ENCODE results near the gene CAPN14.

Gene CAPN14

GRCh38 chr2:31223749-31224148, 6.4 kb upstream of the CAPN14 start:
- no peak for DNase-seq

GRCh38 chr2:31223026-31223425, 5.7 kb upstream of the CAPN14 start:
- DNase-seq = no peak

GRCh38 chr2:31222071-31222470, 4.8 kb upstream of the CAPN14 start:
- DNase-seq = no peak

GRCh38 chr2:31221544-31221943, 4.2 kb upstream of the CAPN14 start:
- DNase-seq = no peak

DNA sequence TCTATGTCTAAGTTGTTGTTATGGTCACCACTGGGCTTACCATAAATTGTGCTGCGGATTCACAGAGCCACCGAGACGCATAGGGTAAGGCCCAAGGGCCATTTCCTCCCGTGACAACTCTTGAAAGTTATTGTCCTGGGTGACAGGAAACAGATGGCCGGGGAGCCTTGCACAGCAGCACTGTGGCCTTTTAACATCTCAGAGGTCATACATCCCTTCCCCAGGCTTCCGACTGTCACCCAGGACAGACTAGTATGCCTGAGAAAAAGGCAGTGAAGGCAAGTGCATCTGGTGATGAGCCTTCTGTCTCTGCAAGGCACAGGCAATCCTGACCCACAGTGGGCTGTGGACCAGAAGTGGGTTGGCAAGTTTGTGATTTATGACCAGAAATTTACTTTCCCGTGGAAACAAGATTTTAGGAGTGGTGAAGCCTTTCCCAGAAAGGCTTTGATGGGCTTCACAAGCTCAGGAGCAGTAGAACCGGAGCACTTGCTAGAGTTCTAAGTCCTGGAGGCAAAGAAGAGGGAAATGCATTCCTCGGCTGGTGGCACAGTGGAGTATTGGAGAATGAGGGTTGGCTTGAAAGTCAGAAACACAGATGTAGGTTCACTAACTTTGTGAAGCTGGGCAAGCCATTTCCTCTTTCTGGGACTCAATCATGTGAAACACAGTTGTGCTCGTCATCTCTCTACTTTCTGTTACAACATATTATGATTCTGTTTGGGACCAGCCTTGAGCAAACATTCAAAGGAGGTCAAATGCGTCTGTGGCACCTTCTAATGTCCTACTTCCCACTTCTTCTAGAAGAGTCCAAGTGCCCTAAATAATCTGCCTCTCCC, 2.0 kb upstream of the CAPN14 start:
- DNase-seq = no peak

DNA sequence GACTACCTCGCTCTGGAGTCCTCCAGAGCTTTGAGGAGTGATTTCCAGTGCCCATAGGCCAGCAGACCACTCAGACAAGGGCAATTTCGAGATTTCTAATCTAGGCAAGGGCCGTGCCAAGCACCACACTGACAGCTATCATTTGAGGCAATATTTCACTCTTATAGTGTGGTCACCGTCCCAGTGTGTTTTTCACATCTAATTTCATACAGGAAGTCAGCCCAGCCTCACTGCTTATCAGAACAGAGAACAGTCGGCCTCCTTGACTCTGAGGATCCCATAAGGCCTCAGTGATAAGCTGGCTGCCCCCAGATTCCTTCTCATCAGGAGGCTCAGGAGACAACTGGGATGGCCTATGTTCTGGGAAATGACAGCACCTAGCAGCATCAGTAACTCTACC, 581 bp downstream of the CAPN14 start:
- DNase-seq = no peak

GRCh38 chr2:31214444-31214915, 2.8 kb downstream of the CAPN14 start:
- no peak for DNase-seq

DNA sequence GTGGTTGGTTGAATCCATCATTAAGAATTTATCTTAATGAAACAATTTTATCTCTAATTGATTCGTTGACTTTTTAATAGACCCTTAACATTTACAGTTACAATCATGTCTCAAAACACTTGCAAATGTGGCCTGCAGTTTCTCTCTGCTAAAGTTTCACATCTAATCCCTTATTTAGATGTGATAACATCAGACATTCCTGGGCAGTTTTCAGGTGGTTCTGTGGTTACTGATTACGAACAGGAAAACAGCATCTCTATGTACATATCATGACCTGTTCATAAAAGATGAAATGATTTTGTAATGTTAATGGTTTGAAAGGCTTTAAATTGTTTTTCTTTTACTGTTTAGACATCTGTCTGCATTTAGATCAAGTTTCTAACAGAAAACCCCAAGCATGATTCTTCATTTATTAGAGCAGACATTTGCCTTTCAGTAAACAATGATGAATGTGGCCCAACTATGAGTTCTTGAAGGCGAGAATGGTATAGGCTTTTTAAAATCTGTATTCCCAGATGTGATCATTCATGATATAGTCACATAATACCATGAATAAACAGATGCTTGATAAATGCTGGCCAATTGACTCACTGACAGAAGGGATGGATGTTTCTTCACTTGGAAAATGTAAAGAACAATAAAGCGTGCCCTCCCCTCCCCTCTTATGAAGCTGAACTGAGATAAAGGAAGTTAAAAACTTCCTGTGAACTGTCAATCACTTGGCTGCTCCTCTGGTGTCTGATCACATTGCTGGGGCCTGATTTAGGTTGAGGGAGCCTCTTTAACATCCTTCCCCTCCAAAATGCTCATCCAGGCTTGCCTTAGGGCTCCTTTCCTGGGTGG, 3.5 kb downstream of the CAPN14 start:
- DNase-seq = no peak

DNA sequence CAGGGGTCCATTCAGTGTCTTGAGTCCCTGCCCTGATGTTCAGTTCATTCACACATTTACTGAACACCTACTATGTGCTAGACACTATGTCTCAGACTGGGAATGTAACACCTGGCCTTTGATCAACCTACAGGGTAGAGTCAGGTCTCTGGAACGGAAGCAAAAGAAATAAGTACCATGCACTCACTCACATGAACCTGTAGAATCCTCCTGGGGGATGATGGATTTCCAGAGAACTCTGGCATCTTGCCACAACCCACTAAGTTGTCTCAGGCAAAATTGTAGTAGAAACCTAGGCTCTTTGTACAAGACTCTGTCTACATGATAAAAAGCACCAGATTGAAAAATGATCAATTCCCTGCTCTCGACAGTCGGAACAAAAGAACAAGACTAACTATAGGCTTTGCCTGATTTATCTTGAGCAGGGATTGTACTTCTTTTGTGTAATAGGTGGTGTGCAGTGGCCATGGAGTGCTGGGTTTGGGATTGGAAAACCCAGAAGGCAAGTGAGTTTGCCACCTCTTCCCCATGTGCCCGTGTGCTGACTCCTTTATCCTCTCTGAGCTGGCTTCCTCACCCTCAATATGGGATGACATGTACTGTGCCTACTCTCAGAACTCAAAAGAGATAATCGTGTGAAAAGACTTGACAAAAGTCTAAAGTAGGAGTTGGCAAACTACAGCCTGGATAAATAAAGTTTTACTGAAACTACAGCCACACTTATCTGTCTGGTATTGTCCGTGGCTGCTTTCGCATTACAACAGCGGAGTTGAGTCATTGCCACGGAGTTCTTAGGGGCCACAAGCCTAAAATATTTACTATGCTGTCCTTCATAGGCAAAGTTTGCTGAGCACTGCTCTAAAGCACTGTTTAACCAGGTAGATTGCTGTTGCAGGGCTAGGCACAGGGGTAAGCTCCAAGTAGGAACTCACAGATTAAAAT, 4.4 kb downstream of the CAPN14 start:
- no peak for DNase-seq

DNA sequence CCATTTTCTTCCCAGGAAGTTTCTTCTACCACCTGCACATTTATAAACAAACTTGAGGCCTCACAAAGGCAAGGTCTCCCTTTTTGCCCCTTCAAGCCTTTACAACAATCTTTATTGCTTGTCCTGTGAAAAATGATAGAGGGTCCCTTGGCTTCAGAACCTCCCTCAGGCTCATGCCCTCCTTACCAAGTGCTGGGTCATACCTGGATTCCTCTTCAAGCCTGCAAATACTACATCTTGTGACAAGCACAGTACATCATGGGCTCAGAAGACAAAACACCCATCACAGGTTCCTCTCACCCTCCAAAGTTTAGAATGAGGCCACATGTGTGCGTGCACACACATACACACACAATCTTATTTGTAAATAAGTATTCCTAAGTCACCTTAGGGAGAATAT, 9.1 kb downstream of the CAPN14 start:
- no peak for DNase-seq

DNA sequence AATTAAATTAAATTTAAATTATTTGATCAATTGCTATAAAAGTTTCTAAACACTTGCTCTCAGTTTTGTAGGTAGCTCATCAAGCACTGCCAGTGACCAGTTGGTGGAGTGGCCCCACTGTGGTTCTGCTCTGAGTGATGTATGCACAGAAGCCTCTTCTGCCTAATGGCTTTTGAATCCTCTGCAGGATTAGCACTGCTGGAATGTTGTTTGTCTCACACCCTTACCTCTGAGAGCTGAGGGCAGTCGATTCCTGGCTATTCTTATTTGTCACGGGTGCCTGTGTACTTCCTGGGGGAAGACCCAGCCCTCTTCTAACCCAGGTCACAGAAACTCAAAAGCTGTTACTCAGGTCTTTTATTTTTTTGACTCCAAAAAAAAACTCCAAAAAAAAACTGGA, 9.5 kb downstream of the CAPN14 start:
- no peak for DNase-seq

DNA sequence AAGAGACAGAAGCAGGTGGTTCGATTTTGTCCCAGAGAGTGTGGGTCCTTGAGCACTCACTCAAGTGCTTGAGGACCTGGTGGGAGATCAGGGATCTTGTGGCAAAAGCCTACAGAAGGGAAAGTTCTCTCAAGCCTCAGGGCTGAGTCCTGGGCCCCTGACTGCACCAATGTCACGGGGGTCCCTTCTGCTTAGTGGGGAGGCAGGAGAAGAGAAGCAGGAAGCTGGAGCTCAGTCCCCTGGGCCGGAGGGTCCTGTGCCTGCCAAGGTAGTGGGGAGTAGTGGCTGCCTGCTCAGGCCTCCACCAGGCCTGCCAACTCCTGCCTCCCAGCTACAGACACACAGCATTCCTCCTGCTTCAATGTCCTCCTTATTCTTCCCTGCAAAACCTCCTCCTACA, 11.7 kb downstream of the CAPN14 start:
- DNase-seq = no peak

DNA sequence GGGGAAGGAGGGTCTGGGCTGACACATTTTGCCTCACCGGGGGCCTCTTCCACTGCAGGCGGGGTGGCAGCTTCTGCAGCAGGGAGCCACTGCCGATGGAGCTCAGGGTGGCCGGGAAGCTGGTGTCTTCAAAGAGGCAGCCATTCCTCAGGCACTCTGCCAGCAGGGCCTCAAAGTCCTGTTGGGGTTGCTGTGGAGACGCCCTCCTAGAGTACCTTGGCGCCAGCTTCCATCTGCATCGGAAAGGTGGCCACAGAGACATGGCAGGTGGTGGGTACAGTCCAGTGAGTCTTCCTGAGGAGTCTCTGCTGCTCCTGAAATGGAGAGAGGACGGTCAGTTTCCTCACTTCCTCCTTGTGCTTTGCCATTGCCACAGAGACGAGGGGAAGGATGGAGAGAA, 12.1 kb downstream of the CAPN14 start:
- DNase-seq = no peak

- no peak for DNase-seq
Observed at GRCh38 chr2:31204783-31205182, 12.5 kb downstream of the CAPN14 start.

- no peak for DNase-seq
Observed at GRCh38 chr2:31203916-31204315, 13.4 kb downstream of the CAPN14 start.

GRCh38 chr2:31202833-31203232, 14.5 kb downstream of the CAPN14 start:
- no peak for DNase-seq

GRCh38 chr2:31202041-31202440, 15.3 kb downstream of the CAPN14 start:
- DNase-seq = no peak

DNA sequence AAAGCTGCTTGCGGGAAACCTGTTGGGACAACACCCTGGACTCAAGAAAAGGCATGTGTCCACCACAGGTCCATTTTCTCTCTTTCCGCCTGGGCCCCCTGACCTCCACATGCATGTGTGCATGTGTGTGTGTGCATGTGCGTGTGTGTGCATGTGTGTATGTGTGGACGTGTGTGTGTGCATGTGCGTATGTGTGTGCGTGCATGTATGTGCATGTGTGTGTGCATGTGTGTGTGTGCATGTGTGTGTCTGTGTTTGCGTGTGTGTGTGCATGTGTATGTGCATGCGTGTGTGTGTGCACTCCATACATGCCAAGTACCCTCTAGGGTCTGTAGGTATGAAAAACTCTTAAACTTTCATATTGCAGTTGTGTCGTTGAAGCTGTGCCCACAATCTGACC, 16.3 kb downstream of the CAPN14 start:
- no peak for DNase-seq

DNA sequence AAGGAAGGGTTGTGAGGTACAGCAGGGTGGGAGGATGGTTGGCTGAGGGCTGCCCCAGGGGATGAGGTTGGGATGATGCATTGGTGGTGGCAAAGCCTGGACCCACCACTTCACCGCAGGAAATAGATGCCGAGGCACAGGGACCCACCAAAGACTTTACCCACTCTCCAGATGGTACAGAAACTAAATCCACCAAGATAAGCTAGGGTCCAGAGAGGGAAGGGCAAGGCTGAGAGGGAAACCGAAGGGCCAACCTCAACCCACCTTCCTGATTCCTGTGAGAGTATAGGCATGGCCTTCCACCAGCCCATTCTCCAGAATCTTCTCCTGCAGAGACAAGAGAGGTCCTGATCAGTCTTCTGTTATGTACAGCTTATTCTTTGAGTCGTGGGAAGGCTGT, 18.1 kb downstream of the CAPN14 start:
- no peak for DNase-seq

DNA sequence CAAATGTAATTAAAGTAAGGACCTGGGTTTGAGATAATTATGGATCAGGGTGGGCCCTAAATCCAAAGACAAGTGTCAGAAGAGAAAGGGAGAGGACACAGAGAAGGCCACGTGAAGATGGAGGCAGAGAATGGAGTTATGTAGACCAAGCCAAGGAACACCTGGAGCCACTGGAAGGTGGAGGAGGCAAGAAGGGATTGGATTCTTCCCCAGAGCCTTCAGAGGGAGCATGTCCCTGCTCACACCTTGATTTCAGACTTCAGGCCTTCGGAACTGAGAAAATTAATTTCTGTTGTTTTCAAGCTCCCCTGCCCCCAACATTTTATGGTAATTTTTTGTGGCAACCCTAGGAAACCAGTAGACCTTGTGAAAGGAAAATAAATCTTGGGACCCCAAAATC, 19.6 kb downstream of the CAPN14 start:
- DNase-seq = no peak

DNA sequence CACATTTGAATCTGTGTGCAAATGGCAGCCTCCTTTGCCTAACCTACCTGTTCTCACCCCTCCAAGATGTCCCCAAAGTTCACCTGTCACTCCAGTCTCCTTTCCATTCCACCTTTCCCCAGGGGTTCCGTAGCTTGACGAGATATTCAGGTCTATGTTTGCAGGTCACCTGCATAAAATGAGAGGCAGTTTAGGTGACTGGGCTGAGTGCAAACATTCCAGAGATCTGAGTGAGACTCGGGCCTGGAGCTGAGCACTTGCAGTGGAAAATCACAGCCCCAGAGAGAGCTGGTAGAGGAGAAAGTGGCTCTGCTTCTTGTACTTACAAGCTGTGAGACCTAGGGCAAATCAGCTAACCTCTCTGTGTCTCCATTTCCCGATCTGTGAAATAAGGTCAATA, 20.1 kb downstream of the CAPN14 start:
- DNase-seq = no peak

DNA sequence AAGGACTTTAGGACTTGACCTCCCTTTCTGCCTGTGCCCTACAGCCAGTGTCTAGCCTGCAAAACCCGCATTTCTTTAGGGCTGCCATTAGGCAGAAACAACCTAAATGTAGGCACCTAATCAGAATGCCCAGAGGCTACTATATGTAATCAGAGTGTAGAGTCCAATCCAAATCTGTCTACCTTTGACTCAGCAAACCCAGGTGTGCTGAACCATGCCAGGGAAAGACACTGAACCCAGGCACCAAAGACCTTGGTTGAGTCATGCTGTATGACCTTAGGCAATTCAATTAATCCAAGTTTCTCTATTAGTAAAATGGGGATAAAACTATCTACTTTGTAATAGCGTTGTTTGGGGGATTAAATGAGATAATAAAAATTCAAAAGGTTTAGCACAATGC, 20.7 kb downstream of the CAPN14 start:
- DNase-seq = no peak

DNA sequence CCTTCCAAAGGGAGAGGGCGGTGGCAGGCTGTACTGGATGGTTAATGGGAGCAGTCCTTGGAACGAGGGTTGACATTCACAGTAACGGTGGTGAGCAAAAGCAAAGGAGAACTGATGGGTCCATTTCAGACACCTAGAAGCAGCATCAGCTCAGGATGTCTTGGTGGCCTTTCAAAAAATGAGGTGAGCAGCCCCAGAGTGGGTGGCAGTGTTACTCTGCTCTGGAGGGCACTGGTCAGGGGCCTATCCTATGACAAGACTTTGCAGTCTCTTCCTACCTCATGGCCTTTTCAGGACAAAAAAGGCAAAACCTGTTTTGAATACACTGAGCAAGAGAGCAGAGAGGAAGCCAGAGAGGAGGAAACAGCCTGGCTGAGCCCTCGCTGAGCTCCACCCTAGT, 23.5 kb downstream of the CAPN14 start:
- no peak for DNase-seq
